Occipital lobe (tissue), 2 donors: ENCODE results near the gene CACNA1D. TPM values are rescaled to one million over a fixed set of nuclear protein-coding genes. Genes with fewer than 3 reads are reported as not detected.
A peak's percentile ranks its signal among the peaks of the same experiment; 100 is the strongest.

ENCODE experiments used
- DNase-seq: peaks from one replicate; lab custom pipeline; 2025; lab: John Stamatoyannopoulos, UW
- total RNA-seq: library from RNA; depleted of rRNA; stranded (reverse); fragments of >200 nt; gene quantifications from one replicate; pipeline ENCODE4 v1.2.3, GENCODE V29; 2014

CACNA1D gene
- total RNA-seq, 1 donor from 2014 or later = 14.0 TPM

GRCh38 chr3:53711387-53711786 lies 217.0 kb downstream of the CACNA1D start:
- peak; percentile 8 for DNase-seq

DNA sequence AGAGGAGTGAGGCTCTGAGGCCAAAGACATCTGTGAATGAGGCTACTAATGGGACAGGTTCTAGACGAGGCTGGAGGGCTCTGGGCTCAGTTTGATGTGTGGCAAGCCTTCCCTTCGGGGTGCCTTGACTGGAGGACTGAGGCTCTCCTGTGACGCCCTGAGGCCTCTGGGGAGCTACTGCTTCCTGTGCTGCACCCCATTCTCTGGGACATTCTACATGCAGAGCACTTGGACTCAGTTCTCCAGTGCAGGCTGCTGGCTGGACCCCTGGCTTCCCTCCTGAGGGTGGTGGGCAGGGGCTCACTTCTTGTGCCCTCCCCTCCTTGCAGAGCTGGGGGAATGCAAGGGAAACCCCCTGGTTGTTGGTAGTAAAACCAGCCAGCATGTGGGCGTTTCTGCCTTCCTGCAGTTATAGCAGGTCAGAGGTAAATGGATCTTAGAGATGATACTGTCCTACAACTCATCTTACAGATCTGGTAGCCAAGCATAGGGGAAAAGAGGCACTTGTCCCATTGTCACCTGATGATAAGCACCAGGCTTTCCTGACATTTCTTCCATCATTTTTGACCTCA lies 218.5 kb downstream of the CACNA1D start:
- no peak for DNase-seq

- no peak for DNase-seq
Measured at GRCh38 chr3:53713626-53714025, 219.2 kb downstream of the CACNA1D start.

DNA sequence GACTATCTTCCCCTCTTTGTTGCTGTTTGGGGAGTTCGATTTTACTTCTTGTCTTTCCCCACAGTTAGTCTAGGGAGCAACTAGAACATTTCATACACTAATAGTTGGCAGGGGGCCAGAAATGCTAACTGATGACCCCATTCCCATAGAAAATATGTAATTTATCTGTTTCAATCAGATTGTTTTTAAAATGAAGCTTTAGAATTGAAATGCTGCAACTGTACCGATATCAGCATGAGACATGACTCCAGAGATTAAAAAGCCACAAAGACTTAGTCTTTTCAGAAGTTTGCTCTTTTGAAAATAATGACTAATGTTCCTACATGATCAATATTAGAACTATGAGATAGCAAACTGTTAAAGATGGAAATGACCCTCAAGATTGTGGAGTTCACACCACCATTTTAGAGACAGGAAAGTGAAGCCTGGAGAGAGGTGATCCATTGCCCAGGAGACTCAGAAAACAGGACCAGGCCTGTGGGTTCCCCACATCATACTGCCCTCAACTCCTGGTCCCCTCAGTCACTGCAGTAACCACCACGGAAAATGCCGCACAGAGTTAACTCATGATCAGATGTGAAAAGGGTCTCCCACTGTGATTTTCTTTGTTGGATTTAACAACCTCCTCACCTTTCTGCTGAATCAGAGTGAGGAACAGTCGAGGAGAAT lies 221.5 kb downstream of the CACNA1D start:
- no peak for DNase-seq

DNA sequence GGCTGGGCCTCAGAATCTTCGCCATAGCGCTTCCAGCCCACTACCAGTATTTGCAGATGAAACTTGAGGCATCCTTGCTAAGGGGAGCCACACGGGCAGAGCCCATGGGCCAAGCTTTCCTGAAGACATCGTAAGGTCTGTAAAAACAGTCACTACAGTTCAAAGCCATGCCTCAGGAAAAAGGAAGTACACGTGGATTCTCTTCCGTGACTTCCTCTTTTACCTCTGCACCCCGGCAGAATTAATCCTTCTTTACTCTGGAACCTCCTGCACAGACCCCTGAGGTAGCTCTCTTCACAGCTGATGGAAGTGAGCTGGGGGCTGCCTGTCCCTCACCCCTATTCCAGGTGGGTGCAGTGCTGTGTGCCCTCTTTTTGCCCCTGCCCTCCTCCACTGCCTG lies 222.6 kb downstream of the CACNA1D start:
- no peak for DNase-seq

DNA sequence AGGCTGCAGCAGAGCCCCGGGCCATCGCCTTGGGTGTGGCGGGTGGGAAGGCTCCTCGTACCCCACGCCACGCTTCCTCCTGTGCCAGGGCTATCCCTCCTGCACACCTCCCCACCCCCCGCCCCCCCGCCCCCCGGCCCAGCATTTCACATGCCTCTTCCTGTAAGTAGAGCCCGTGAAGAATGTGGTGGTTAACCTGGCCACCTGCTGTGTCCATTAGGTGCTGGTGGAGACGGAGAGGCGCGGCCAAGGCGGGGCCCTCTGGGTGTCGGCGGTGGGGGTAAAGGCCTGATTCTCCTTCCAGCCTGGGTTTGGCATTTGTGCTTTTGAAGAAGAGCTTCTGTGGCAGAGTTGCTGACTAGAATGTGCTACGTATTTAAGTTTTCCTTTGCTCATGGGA lies 224.1 kb downstream of the CACNA1D start:
- DNase-seq = no peak

DNA sequence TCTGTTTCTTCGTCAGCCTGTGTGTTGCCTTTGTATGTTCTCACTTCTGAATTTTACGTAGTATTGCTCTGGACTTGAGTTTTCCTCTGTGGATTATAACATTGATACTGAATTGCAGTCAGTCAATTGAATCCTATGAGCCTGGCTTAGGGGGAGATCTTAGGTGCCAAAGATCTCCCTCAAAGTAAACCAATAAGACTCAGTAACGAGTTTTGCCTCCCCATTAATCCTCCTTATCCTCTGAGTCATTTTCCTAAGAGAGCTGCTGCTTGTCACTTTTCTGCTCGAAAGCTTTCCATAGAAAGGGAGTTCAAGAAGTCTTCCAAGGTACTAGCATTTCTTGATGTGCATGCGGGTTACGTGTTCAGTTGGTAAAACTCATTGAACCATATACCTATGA lies 225.4 kb downstream of the CACNA1D start:
- no peak for DNase-seq

DNA sequence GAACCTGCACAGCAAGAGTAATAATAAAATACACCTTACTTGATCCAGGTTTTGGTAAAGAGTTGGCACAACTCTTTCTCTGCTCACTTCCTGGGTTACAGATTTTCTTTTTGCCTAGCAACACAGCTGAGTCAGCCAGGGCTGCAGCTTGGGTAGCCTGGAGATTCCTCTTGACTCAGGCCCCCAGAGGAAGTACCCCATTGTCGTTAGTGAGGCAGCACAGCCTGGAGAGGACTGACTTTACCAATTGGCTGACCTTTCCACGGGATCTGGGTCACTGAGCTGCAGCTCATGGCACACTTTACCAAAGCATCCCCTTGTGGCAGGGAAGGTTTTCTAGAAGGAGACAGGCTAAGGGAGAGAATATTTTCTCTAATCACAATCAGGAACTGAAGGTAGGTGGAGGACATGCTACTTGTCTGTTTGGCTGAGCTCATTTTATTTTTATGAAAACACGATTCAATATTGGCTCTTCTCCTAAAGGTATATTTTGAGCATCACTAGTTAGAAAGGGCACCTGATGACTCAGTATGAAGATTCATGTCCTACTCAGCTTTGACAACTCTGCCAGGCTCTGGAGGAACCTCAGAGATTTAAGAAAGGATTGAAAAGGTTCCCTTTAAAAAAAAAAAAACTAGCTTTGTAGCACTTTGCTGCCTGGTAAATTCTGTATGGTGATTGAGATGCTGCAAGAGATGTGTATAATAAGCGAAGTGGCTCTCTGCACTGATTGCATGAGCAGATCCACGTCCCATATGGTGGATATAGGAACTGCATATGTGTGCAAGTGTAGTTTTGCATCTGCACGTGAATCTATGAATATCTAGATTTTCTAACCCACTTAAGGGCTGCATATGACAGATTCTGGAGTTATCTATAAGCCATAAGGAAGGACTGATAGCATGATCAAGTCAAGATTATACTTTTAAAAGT lies 227.0 kb downstream of the CACNA1D start:
- no peak for DNase-seq

GRCh38 chr3:53724566-53724965 lies 230.2 kb downstream of the CACNA1D start:
- no peak for DNase-seq

GRCh38 chr3:53725387-53725995 lies 231.1 kb downstream of the CACNA1D start:
- DNase-seq = no peak

- no peak for DNase-seq
Measured at GRCh38 chr3:53726643-53727042, 232.2 kb downstream of the CACNA1D start.

- DNase-seq = no peak
Measured at GRCh38 chr3:53728606-53729005, 234.2 kb downstream of the CACNA1D start.

- DNase-seq = no peak
Measured at GRCh38 chr3:53729159-53729558, 234.7 kb downstream of the CACNA1D start.

GRCh38 chr3:53729618-53730017 lies 235.2 kb downstream of the CACNA1D start:
- DNase-seq = no peak

- peak; percentile 49 for DNase-seq
Measured at GRCh38 chr3:53730576-53730975, 236.2 kb downstream of the CACNA1D start.

GRCh38 chr3:53731934-53732624 lies 237.7 kb downstream of the CACNA1D start:
- no peak for DNase-seq

DNA sequence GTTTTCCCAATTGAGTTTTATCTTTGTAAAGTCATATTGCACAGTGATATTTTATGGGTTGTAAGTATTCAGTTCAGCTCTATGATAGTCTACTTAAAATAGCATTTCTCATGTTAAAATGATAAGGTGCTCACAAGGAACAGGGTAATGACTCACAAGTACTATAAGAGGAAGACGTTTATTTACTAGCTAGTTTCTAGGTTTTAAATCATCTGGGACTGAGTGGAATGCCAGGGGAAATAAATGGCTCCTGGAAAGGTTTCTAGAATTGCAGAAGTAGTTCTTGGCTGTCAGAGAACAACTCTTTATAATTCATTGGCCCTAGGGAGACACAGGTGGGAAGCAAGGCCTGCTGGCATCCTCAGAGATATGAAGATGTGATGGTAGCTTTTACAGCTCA lies 239.0 kb downstream of the CACNA1D start:
- DNase-seq = no peak

GRCh38 chr3:53739966-53740365 lies 245.6 kb downstream of the CACNA1D start:
- no peak for DNase-seq

DNA sequence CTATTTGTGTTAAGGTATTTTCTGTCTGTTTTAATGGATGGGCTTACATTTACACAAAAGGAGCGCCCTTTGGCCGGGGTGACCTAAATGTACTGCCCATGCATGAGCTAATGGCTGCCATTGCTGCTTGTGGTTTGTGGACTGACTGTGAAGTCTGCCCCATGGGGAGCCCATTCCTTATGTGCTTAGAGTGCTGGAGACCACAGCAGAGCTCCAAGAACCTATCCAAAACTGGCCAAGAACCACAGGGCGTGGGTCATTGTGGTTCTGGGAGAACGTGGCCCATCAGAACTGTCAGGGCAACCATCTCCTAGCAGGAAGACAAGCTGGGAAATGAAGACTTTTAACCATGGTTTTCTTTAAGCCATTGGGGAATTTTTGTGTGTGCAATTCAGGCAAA lies 246.5 kb downstream of the CACNA1D start:
- DNase-seq = no peak

DNA sequence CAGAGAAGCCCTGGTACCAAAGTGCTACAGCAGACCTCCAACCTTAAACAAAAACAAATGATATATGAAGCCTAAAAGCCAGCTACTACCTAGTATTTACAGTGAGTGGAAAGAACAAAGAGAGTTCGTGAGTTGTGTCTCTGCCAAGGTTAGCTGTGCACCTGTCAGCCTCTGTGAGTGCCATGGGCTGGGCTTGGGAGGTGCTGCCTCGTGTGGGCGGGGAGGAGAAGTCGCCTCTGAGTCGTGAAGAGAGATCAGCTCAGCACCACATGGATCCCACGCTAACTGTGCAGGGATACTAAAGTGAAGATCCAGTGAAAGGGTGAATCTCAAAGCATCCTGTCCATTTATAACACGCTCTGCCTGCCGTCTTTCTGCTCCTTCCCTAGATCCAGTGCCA lies 249.9 kb downstream of the CACNA1D start:
- DNase-seq = no peak

- no peak for DNase-seq
Measured at GRCh38 chr3:53747559-53747958, 253.1 kb downstream of the CACNA1D start.
